HG02610 (cell line): ENCODE results near the gene PLEKHF1.

ENCODE experiments used
- ATAC-seq: cut with Tn5 transposase; IDR thresholded peaks from one replicate; pipeline ENCODE4 v1.9.1; 2021; ENCODE audit warnings: mild to moderate bottlenecking, moderate library complexity; ENCODE audit not compliant: unreplicated experiment

PLEKHF1 gene

DNA sequence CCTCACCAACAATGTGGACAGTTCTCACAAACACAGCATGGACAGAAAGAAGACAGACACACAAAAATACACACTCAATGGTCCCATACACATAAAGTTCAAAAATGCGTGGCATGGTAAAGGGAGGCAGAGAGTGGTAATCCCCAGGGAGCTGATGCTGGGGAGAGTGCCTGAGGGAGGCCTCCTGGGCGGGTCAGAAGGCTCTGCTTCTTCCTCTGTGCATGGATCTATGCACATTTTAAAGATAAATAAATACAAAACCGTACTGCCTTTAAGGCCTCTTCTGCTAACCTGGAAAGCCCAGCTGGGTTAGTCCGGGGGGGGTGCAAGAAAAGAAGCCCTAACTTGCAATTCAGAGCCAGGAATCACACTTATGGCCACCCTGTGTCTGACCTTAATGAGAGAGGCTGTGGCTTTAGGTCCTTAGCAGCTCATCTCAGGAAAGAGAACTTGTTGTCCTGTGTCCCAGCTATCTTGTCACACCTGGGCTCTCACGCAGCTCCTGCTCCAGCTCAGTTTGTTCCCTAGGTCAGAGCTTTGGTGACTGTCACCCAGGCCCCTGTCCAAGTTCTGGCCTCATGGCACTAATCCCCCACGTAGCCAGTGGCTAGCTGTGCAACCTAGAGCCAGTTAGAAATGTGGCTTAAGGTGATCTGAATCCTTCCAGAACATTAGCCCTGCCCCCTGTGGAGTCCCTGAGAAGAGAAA, 30.7 kb upstream of the PLEKHF1 start:
- no peak for ATAC-seq

DNA sequence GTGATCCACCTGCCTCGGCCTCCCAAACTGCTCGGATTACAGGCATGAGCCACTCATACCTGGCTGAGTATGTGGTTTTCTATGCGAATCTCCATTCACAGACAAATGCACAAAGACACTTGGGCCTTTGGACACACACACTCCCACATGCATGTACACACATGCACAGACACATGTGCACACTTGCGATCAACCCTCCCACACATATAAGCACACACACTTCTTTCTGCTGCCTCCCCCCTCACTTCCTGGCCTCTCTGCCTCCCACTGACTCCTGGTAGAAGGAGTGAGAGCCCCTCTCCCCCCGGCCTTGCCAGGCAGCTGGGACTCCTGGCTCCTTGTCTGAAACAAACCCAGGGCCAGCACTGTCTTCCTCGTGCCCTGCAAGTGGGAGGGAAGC, 29.3 kb upstream of the PLEKHF1 start:
- no peak for ATAC-seq

GRCh38 chr19:29636553-29637360, 28.5 kb upstream of the PLEKHF1 start:
- no peak for ATAC-seq

DNA sequence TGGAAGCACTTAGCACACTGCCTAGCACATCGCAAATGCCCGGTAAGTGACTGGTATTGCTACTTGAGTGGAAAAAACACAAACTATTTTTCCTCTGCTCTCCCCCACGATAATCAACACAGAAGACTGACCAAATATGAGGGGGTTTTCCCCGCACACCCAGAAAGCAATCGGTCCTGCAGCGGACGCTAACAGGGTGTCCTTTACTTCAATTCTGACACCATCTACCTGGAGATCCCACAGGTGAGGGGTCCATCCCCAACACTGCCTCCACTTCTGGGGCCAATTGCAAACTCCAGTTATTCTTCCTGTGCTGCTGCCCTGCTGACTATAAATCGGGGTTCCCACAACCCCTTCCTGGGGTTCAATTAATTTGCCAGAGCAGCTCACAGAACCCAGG, 26.2 kb upstream of the PLEKHF1 start:
- no peak for ATAC-seq

DNA sequence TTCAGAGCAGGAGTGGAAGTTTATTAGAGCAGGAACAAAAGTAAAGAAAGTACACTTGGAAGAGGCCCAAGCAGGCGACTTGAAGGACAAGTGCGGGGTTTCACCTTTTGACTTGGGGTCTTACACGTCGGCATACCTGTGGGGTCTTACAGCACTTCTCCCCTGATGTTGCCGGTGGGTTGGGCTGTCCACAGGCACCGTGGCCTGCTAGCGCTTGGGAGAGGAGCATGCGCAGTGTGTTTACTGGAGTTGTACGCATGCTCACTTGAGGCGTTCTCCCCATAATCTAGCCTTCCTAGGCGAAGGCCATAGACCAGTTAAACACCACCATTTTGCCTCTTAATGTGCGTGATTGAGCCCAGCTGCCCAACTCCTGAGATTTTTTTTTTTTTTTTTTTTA, 25.0 kb upstream of the PLEKHF1 start:
- ATAC-seq = no peak

- no peak for ATAC-seq
Observed at GRCh38 chr19:29641597-29641996, 23.7 kb upstream of the PLEKHF1 start.

DNA sequence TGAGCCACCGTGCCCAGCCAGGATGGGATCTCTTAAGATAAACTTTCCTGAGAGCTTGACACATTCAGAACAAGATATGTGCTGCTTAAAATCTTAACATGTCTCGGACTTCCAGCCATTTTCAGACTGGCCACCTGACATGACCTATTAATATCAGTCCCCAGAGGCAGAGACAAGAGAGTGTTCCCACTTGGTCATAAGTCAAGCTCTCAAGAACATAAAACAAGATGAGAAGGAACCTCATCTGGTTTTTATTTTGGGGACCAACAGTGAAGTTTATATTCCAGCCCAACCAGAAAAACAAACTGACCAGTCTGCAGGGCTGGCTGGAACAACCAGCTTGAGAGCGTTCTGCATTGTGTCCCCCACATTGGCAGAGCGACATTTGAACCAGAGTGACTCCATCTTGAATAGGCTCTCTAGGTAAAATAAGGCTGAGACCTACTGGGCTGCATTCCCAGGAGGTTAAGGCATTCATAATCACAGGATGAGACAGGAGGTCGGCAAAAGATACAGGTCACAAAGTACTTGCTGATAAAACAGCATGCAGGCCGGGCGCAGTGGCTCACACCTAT, 21.8 kb upstream of the PLEKHF1 start:
- ATAC-seq = no peak

GRCh38 chr19:29644210-29644609, 21.1 kb upstream of the PLEKHF1 start:
- ATAC-seq = no peak

GRCh38 chr19:29645491-29645867, 19.8 kb upstream of the PLEKHF1 start:
- no peak for ATAC-seq

DNA sequence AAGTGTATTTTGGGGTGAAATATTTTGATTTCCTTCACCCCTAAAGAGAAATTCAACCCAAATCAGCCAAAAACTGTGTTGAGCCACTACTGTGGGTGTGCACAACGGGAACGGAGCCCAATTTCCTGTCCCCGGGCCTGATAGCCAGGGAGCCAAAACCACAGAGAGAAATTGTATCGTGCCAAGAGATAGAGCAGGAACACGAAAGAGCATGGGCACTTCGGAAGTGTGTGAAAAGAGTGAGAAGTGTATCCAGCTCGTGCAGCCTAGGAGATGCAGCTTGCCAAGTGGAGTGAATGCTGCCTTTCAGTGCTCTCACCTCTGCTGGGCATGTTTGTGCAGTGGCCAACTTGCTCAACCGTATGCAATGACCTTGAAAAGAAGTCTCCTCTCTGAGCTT, 19.4 kb upstream of the PLEKHF1 start:
- no peak for ATAC-seq

- ATAC-seq = no peak
Observed at GRCh38 chr19:29650772-29651387, 14.4 kb upstream of the PLEKHF1 start.

- no peak for ATAC-seq
Observed at GRCh38 chr19:29651622-29652394, 13.5 kb upstream of the PLEKHF1 start.

DNA sequence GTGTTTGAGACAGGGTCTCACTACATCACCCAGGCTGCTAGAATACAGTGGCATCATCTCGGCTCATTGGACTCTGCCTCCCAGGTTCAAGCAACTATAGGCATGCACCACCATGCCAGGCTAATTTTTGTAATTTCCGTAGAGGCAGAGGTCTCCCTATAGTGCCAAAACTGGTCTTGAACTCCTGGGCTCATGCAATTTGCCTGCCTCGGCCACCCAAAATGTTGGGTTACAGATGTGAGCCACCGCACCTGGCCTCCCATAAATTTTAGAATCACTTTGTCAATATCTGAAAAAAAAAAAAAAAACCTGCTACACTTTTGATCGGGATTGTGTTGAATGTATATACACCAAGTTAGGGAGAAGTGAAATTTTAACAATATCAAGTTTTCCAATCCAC, 11.9 kb upstream of the PLEKHF1 start:
- ATAC-seq = no peak

DNA sequence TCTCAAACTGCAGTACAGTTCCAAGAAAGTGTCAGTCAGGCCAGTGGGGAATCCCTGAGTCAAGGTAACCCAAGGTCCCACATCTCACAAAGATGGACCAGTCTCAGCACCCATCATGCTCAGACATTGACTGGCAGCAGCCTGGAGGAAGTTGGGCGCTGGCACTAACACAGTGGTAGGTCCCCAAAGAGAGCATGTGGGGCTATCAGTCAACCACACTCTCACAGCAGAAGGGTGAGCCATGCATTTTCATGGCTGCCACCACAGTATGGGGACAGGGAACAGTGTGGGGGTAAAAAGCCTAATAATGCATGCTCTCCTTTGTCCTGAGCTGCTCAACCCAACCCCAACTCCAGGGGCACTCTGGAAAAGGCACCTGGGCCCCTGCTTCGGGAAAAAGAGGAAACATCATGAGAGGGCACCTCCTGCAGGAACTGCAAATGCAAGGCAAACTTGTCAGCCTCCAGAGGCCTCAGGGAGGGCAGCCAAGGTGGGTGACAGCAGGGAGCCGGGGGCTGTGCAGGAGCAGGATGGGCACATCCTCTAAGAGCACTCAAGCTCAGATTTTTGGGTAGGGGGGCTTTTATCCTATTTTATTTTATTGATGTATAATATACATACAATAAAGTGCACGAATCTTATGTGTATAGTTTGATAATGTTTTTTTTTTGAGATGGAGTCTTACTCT, 9.5 kb upstream of the PLEKHF1 start:
- no peak for ATAC-seq

DNA sequence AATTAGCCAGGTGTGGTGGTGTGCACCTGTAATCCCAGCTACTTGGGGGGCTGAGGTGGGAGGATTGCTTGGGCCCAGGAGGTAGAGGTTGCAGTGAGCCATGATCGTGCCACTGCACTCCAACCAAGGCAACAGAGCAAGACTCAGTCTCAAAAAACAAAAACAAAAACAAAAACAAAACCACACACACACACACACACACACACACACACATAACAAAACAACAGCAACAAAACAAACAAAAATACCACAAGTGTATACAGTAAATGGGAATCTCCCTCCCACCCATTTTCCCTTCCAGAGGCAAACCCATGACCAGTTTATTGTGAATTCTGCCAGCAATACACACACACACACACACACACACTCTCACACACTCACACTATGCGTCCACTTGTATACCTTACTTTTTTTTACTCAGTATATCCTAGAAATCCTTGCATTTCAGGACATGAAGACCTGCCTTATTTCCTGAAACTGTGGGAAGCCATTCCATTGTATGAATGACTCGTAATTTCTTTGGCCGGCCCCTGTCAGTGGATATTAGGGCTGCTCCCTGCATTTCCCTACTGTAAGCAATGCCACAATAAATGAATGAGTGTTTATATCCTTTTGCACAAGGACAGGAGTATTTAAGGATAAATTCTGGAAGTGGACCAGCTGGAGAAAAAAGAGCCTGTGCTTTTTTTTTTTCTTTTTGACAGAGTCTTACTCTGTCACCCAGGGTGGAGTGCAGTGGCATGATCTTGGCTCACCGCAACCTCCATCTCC, 6.9 kb upstream of the PLEKHF1 start:
- ATAC-seq = no peak

DNA sequence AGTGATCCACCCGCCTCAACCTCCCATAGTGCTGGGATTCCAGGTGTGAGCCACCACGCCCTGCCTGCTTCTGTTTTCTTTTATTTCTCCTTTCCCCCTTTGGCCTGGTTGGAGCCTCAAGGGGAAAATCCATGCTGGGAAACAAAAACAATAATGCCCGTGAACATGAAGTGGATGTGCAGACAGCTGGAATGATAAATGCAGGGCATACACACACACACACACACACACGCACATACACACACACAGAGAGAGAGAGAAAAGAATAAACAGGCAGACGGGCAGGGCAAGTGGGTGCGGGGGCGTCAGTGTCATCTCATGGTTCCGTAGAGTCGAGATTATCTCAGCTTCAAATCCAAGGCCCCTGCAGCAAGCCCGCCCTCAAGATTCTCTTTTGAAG, 4.4 kb upstream of the PLEKHF1 start:
- ATAC-seq = no peak

GRCh38 chr19:29662278-29662603, 3.0 kb upstream of the PLEKHF1 start:
- no peak for ATAC-seq

GRCh38 chr19:29662604-29663404, 2.5 kb upstream of the PLEKHF1 start:
- no peak for ATAC-seq
